Activated CD8-positive, alpha-beta T cell treated with anti-CD3 and anti-CD28 coated beads for 36 hours (primary cell): ENCODE data around the gene LRP1B. TPM values are rescaled to one million over a fixed set of nuclear protein-coding genes. Genes with fewer than 3 reads are reported as not detected.

ENCODE experiments used
- ATAC-seq: fragments of 200-7000 bp; cut with Tn5 transposase; one replicate; pipeline ENCODE4 v1.10.0; 2021; ENCODE audit warnings: mild to moderate bottlenecking, moderate library complexity
- CTCF ChIA-PET: fragments of 350-600 bp; sonication (Branson Sonifier 250); formaldehyde crosslinking; loops from one replicate; lab custom pipeline; 2021; ENCODE audit warnings: antibody characterized with exemption; lab: Charles Lee
- POLR2A ChIA-PET: fragments of 350-600 bp; sonication (Branson Sonifier 250); formaldehyde crosslinking; loops from one replicate; lab custom pipeline; 2021; ENCODE audit warnings: antibody characterized with exemption; lab: Charles Lee
- DNase-seq: peaks from one replicate; pipeline ENCODE4 v3.0.0-alpha.2; 2020
- H3K27ac Mint-ChIP-seq: one replicate; pipeline ENCODE4 v1.8.0; 2021; ENCODE audit warnings: mild to moderate bottlenecking, mixed read lengths
- H3K27me3 Mint-ChIP-seq: one replicate; pipeline ENCODE4 v1.8.0; 2021; ENCODE audit warnings: mixed read lengths
- H3K36me3 Mint-ChIP-seq: one replicate; pipeline ENCODE4 v1.8.0; 2021; ENCODE audit warnings: low read depth, mixed read lengths
- H3K4me1 Mint-ChIP-seq: one replicate; pipeline ENCODE4 v1.8.0; 2021; ENCODE audit warnings: low read depth, mixed read lengths
- H3K4me3 Mint-ChIP-seq: one replicate; pipeline ENCODE4 v1.8.0; 2021; ENCODE audit warnings: mild to moderate bottlenecking, moderate library complexity, mixed read lengths
- H3K9me3 Mint-ChIP-seq: one replicate; pipeline ENCODE4 v1.8.0; 2021; ENCODE audit warnings: mixed read lengths
- intact Hi-C: fragments of 100-400 bp; cut with micrococcal nuclease; formaldehyde crosslinking; loops from one replicate; pipeline ENCODE4 v1.10.0; 2022
- total RNA-seq, 2 experiments: library from RNA; stranded (reverse); gene quantifications; one replicate each; pipeline ENCODE4 v1.2.3, GENCODE V29; 2021
- TF ChIP-seq, protein P1 (sequence below): fragments of 200-600 bp; IDR thresholded peaks from one replicate; pipeline ENCODE4 v1.8.0; 2022; ENCODE audit warnings: antibody characterized with exemption, mild to moderate bottlenecking

The LRP1B gene
- total RNA-seq, 2 experiments from 2014 or later = not detected

- H3K36me3 Mint-ChIP-seq = no peaks in the 10 kb centered on the region
- ChIA-PET POLR2A (no interaction called here), CTCF (no interaction called here)
- no peak overlapping the region for H3K4me3 Mint-ChIP-seq
- H3K4me1 Mint-ChIP-seq = no peaks in the 10 kb centered on the region
- no peaks in the 10 kb centered on the region for H3K27me3 Mint-ChIP-seq
- TF ChIP-seq, protein P1, sequence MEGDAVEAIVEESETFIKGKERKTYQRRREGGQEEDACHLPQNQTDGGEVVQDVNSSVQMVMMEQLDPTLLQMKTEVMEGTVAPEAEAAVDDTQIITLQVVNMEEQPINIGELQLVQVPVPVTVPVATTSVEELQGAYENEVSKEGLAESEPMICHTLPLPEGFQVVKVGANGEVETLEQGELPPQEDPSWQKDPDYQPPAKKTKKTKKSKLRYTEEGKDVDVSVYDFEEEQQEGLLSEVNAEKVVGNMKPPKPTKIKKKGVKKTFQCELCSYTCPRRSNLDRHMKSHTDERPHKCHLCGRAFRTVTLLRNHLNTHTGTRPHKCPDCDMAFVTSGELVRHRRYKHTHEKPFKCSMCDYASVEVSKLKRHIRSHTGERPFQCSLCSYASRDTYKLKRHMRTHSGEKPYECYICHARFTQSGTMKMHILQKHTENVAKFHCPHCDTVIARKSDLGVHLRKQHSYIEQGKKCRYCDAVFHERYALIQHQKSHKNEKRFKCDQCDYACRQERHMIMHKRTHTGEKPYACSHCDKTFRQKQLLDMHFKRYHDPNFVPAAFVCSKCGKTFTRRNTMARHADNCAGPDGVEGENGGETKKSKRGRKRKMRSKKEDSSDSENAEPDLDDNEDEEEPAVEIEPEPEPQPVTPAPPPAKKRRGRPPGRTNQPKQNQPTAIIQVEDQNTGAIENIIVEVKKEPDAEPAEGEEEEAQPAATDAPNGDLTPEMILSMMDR = no peak
- no peak for ATAC-seq
- peaks cover 1% of the 10 kb centered on the region for H3K9me3 Mint-ChIP-seq
- intact Hi-C loops = no loop called here
- no peak overlapping the region for H3K27ac Mint-ChIP-seq
- DNase-seq = no peak
Measured at GRCh38 chr2:141709756-141710155, 421.1 kb downstream of the LRP1B start.

GRCh38 chr2:141707486-141707885 lies 423.3 kb downstream of the LRP1B start:
- no peaks in the 10 kb centered on the region for H3K27me3 Mint-ChIP-seq
- CTCF ChIA-PET = no interaction called here
- intact Hi-C loops = no loop called here
- no peaks in the 10 kb centered on the region for H3K4me1 Mint-ChIP-seq
- TF ChIP-seq, protein P1 = no peak
- DNase-seq (no peak), ATAC-seq (no peak)
- no peak overlapping the region for H3K4me3 Mint-ChIP-seq
- H3K36me3 Mint-ChIP-seq = no peaks in the 10 kb centered on the region
- POLR2A ChIA-PET = no interaction called here
- no peak overlapping the region for H3K27ac Mint-ChIP-seq
- H3K9me3 Mint-ChIP-seq = peaks cover 3% of the 10 kb centered on the region

GRCh38 chr2:141704541-141704940 lies 426.3 kb downstream of the LRP1B start:
- CTCF ChIA-PET = no interaction called here
- no peaks in the 10 kb centered on the region for H3K27me3 Mint-ChIP-seq
- peaks cover 6% of the 10 kb centered on the region for H3K9me3 Mint-ChIP-seq
- no peak overlapping the region for H3K4me3 Mint-ChIP-seq
- DNase-seq = no peak
- intact Hi-C loops = no loop called here
- POLR2A ChIA-PET = no interaction called here
- no peaks in the 10 kb centered on the region for H3K4me1 Mint-ChIP-seq
- no peaks in the 10 kb centered on the region for H3K36me3 Mint-ChIP-seq
- H3K27ac Mint-ChIP-seq = no peak overlapping the region
- TF ChIP-seq, protein P1 = no peak
- no peak for ATAC-seq

DNA sequence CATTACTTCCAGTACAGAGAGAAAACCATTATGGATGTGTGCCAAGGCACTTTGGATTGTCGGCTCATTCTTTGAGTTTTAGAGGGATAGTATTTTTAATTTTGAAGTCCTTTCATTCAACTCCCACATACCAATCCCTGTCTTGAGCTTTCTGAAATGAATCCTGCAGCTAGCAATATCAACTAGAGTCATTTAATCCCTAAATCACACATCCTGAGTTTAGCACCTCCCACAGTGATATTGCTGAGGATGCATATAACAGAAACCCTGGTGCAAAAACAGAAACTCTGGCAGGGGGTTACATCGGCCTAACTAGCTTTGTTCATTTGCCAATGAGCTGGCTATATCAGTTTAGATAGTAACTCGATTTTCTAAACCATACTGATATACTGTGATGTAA lies 427.3 kb downstream of the LRP1B start:
- TF ChIP-seq, protein P1 = no peak
- ChIA-PET CTCF (no interaction called here), POLR2A (no interaction called here)
- Mint-ChIP-seq H3K4me3 (no peak overlapping the region), H3K36me3 (no peaks in the 10 kb centered on the region), H3K27me3 (no peaks in the 10 kb centered on the region), H3K4me1 (no peaks in the 10 kb centered on the region), H3K9me3 (peaks cover 5% of the 10 kb centered on the region), H3K27ac (no peak overlapping the region)
- no peak for ATAC-seq
- intact Hi-C loops = no loop called here
- DNase-seq = no peak

GRCh38 chr2:141701618-141702017 lies 429.2 kb downstream of the LRP1B start:
- no peak overlapping the region for H3K4me3 Mint-ChIP-seq
- ChIA-PET CTCF (no interaction called here), POLR2A (no interaction called here)
- intact Hi-C loops = no loop called here
- H3K9me3 Mint-ChIP-seq = peaks cover 5% of the 10 kb centered on the region
- TF ChIP-seq, protein P1 = no peak
- DNase-seq (no peak), ATAC-seq (no peak)
- H3K4me1 Mint-ChIP-seq = no peaks in the 10 kb centered on the region
- no peak overlapping the region for H3K27ac Mint-ChIP-seq
- no peaks in the 10 kb centered on the region for H3K36me3 Mint-ChIP-seq
- no peaks in the 10 kb centered on the region for H3K27me3 Mint-ChIP-seq
